Uterus (tissue), 4 donors: ENCODE data around the gene PCED1B. TPM values are rescaled to one million over a fixed set of nuclear protein-coding genes. Genes with fewer than 3 reads are reported as not detected.
A peak's percentile ranks its signal among the peaks of the same experiment; 100 is the strongest.

Experiments used
- DNase-seq, 2 donors: peaks; one replicate each; pipeline ENCODE4 v3.0.0-alpha.2; 2019 to 2020
- H3K27ac ChIP-seq, 2 donors: fragments of 200-600 bp; sonication (generic); 1 replicate in 1 of 2; 2 replicates in 1 of 2; pipeline ENCODE4 v1.5.1; 2016 to 2018
- H3K27me3 ChIP-seq, 2 donors: fragments of 200-600 bp; sonication (generic); one replicate each; pipeline ENCODE4 v1.5.1; 2018 to 2019; ENCODE audit warnings: control low read depth in 1 of 2
- H3K36me3 ChIP-seq, 2 donors: fragments of 200-600 bp; sonication (generic); one replicate each; pipeline ENCODE4 v1.5.1; 2019; ENCODE audit warnings: control low read depth in 1 of 2
- H3K4me1 ChIP-seq, 2 donors: fragments of 200-600 bp; sonication (generic); one replicate each; pipeline ENCODE4 v1.5.1; 2018 to 2019; ENCODE audit warnings: control low read depth in 1 of 2
- H3K4me3 ChIP-seq, 2 donors: fragments of 200-600 bp; sonication (generic); 1 replicate in 1 of 2; 2 replicates in 1 of 2; pipeline ENCODE4 v1.5.1; 2018 to 2019; ENCODE audit warnings: mild to moderate bottlenecking in 1 of 2
- H3K9me3 ChIP-seq, 2 donors: fragments of 200-600 bp; sonication (generic); one replicate each; pipeline ENCODE4 v1.5.1; 2019; ENCODE audit warnings: control low read depth in 1 of 2
- POLR2A ChIP-seq, 2 donors: fragments of 450-650 bp; IDR thresholded peaks; one replicate each; pipeline ENCODE4 v1.6.1; 2016; ENCODE audit warnings: antibody characterized with exemption in 2 of 2, mild to moderate bottlenecking in 1 of 2, moderate library complexity in 1 of 2
- intact Hi-C: fragments of 100-400 bp; cut with DNase I; formaldehyde crosslinking; loops from one replicate; pipeline ENCODE4 v1.15.1; 2023; ENCODE audit warnings: low total_unique reads
- total RNA-seq, 4 donors: library from RNA; depleted of rRNA in 3 of 4; stranded (reverse); fragments of >200 nt in 3 of 4; gene quantifications; one replicate each; pipeline versions ENCODE4 v1.1.0 to v1.2.4, GENCODE V29; 2014 to 2023
- TF ChIP-seq, protein P1 (sequence below), 4 experiments: fragments of 200-600 bp in 2 of 4; fragments of 450-650 bp in 2 of 4; sonication (generic) in 2 of 4; IDR thresholded peaks; one replicate each; pipeline ENCODE4 v1.5.1; 2016 to 2019; ENCODE audit warnings: antibody characterized with exemption in 4 of 4, mild to moderate bottlenecking in 2 of 4, moderate library complexity in 1 of 4
- donor health status: DM: yes; HTN: yes; CAD: no.

Gene PCED1B
- total RNA-seq, 4 donors from 2014 or later, result 1.0 to 46.6 (median 13.0) TPM

DNA sequence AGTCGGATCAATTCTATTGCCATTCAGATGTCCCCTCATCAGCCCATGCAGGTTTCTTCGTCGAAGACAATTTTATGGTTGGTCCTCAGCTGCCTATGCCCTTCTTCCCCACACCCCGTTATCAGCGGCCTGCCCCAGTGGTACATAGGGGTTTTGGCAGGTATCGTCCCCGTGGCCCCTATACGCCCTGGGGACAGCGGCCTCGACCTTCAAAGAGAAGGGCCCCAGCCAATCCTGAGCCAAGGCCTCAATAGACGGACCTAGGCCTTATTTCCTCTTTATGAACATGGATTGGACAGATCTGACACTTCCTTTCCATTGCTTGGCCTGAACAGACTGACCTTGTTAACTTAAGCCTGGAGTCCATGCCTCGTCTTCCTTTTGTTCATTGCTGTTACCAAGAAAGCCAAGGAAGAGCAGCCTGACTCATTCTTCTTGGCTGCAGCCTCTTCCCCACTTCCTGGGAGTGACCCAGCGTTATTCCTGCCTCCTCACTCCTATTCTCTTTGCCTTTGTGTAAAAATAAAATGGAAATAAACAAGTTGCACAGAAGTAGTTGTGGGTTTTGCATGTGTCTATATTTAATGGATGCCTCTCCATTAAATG lies 156.8 kb downstream of the PCED1B start:
- intact Hi-C loops, result no loop called here
- TF ChIP-seq POLR2A (IDR thresholded peaks at IDR 0.05), result no peak
- TF ChIP-seq, protein P1, sequence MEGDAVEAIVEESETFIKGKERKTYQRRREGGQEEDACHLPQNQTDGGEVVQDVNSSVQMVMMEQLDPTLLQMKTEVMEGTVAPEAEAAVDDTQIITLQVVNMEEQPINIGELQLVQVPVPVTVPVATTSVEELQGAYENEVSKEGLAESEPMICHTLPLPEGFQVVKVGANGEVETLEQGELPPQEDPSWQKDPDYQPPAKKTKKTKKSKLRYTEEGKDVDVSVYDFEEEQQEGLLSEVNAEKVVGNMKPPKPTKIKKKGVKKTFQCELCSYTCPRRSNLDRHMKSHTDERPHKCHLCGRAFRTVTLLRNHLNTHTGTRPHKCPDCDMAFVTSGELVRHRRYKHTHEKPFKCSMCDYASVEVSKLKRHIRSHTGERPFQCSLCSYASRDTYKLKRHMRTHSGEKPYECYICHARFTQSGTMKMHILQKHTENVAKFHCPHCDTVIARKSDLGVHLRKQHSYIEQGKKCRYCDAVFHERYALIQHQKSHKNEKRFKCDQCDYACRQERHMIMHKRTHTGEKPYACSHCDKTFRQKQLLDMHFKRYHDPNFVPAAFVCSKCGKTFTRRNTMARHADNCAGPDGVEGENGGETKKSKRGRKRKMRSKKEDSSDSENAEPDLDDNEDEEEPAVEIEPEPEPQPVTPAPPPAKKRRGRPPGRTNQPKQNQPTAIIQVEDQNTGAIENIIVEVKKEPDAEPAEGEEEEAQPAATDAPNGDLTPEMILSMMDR (IDR thresholded peaks at IDR 0.05), result no peak
- Histone ChIP-seq H3K27ac (peak overlapping the region in 1 of 2 donors; percentile 36), H3K27me3 (no peaks in the 10 kb centered on the region), H3K4me3 (no peak overlapping the region), H3K9me3 (no peaks in the 10 kb centered on the region), H3K36me3 (no peaks in the 10 kb centered on the region), H3K4me1 (no peaks in the 10 kb centered on the region)
- peak in 1 of 2 donors; percentile 46 for DNase-seq

DNA sequence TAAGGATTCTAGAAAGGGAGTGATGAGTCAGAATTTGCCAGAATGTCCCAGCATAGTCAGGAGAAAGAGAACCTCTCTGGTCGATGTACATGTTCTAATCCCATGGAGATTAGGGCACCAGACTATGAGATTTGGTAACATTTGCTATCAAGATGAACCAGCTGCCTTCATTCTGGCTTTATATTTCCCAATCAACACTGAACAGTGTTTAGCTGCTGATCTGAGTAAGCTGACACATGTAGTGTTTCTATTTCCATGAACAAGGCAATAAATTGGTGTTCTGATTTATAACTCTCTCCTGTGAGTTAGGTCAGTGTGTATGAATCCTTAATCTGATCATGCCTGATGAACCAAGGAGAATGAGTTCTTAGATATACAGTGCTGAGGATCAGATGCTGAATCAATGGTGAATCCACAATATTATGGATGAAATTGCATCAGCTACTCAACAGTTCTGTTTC lies 158.4 kb downstream of the PCED1B start:
- no peaks in the 10 kb centered on the region for H3K4me1 ChIP-seq
- no peak overlapping the region for H3K4me3 ChIP-seq
- H3K27me3 ChIP-seq, result no peaks in the 10 kb centered on the region
- no peaks in the 10 kb centered on the region for H3K9me3 ChIP-seq
- no peak for DNase-seq
- intact Hi-C loops, result no loop called here
- no peak for TF ChIP-seq POLR2A (IDR thresholded peaks at IDR 0.05)
- TF ChIP-seq, protein P1 (IDR thresholded peaks at IDR 0.05), result no peak
- H3K36me3 ChIP-seq, result no peaks in the 10 kb centered on the region
- peak overlapping the region; percentile 19 to 36 for H3K27ac ChIP-seq

DNA sequence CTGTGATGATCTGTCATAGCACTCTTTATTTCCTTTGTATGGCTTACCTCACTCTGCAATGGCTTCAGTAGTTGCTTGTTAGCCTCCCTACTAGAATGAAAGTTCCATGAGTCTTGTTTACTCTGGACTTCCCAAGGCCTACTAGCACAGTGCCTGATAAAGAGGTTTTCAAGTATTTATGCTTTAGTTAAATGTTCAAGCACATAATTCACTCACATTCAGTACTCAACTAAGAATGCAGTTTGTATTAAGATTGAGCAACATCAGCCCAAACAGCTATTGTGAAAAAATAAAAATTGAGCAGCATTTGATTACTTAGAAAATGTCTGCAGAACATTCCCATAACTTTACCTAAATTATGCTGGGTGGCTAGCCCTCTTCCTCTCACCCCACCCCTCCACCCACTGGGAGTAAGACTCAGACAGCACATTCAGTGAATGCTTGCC lies 159.3 kb downstream of the PCED1B start:
- H3K4me3 ChIP-seq, result no peak overlapping the region
- no peaks in the 10 kb centered on the region for H3K36me3 ChIP-seq
- H3K4me1 ChIP-seq, result no peaks in the 10 kb centered on the region
- peak overlapping the region; percentile 19 to 36 for H3K27ac ChIP-seq
- no peak for DNase-seq
- H3K9me3 ChIP-seq, result no peaks in the 10 kb centered on the region
- no peaks in the 10 kb centered on the region for H3K27me3 ChIP-seq
- TF ChIP-seq POLR2A (IDR thresholded peaks at IDR 0.05), result no peak
- TF ChIP-seq, protein P1 (IDR thresholded peaks at IDR 0.05), result no peak
- intact Hi-C loops, result no loop called here

DNA sequence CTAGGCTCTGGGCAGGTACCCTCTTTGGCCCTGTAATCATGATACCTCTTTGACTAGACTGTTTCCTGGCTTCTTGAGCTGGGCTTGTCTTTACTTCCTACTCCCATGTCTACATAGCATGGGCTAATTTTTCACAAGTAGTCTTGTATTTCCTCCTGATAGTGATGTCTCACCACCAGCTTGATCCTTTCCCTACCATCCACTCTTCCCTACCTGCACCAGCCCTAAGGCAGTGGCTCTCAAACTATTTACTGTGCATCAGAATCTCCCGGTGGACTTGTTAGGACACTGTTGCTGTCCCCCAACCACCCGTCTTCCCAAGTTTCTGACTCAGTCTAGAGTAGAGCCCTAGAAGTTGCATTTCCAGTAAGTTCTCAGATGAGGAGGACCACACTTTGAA lies 163.0 kb downstream of the PCED1B start:
- H3K4me1 ChIP-seq, result no peaks in the 10 kb centered on the region
- no peak for DNase-seq
- intact Hi-C loops, result no loop called here
- no peak overlapping the region for H3K27ac ChIP-seq
- H3K36me3 ChIP-seq, result no peaks in the 10 kb centered on the region
- no peak overlapping the region for H3K4me3 ChIP-seq
- TF ChIP-seq, protein P1 (IDR thresholded peaks at IDR 0.05), result no peak
- no peak for TF ChIP-seq POLR2A (IDR thresholded peaks at IDR 0.05)
- no peaks in the 10 kb centered on the region for H3K9me3 ChIP-seq
- H3K27me3 ChIP-seq, result no peaks in the 10 kb centered on the region

DNA sequence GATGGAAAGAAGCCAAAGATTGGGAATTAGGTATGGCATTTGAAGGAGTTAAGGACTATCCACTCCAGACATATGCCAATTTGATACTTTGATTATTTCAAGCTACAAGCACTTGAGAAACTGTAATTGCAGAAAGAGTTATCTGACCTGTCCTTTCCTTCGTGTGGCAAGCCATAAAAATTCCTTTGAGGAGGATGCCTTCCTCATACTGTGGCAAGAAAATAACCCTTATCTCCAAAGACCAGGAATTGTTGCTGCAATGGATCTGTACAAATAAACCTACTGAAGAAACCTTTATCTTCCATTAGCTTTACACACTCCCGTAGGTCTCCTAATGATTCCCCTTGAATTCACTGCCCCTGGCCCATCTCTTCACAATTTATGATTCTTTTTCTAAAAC lies 165.4 kb downstream of the PCED1B start:
- Histone ChIP-seq H3K4me1 (no peaks in the 10 kb centered on the region), H3K9me3 (no peaks in the 10 kb centered on the region), H3K27ac (no peak overlapping the region), H3K36me3 (no peaks in the 10 kb centered on the region), H3K4me3 (no peak overlapping the region), H3K27me3 (no peaks in the 10 kb centered on the region)
- TF ChIP-seq POLR2A (IDR thresholded peaks at IDR 0.05), result no peak
- TF ChIP-seq, protein P1 (IDR thresholded peaks at IDR 0.05), result no peak
- DNase-seq, result no peak
- intact Hi-C loops, result no loop called here
